ENCODE measurements around the gene PGAP1. TPM values are rescaled to one million over a fixed set of nuclear protein-coding genes. Genes with fewer than 3 reads are reported as not detected.

Gene PGAP1
- total RNA-seq, 1 experiment from 2014 or later, result 15.7 TPM

DNA sequence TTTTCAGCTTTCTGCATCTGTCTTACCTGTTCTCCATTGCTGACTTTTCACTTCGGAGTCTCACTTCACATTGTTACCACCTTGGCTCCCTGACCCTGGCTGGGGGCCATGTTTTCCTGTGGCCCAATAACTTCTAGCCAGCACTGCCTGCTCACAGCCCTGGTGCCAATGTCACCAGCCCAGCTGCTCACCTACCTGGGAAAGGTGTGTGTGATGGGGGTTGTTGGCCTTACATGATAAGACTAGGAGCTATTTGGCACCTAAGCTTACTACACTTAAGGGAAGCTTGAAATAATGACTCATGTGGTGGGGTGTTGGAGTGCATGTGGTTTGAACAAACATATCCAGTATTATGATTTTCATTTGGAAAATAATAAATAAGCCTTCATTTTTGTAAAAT is 37.5 kb upstream of the PGAP1 start:
- DNase-seq (ENCODE audit: low read depth, low spot score), result no peak
- no peak for ATAC-seq
- intact Hi-C loops (cut with micrococcal nuclease; ENCODE audit: unreplicated experiment), result no loop called here
- H3K4me1 ChIP-seq (ENCODE audit: control insufficient read depth, insufficient read depth, low read length), result no peaks in the 10 kb centered on the region
- no peaks in the 10 kb centered on the region for H3K36me3 ChIP-seq (ENCODE audit: control insufficient read depth, insufficient read depth, low read length)
- TF ChIP-seq CTCF (IDR thresholded peaks at IDR 0.05), result no peak
- no peak for TF ChIP-seq POLR2AphosphoS5 (IDR thresholded peaks at IDR 0.05; ENCODE audit: low read depth, low read length)
- TF ChIP-seq TCF7L2 (IDR thresholded peaks at IDR 0.05; ENCODE audit: low read depth, low read length), result no peak
- TF ChIP-seq, protein P1, sequence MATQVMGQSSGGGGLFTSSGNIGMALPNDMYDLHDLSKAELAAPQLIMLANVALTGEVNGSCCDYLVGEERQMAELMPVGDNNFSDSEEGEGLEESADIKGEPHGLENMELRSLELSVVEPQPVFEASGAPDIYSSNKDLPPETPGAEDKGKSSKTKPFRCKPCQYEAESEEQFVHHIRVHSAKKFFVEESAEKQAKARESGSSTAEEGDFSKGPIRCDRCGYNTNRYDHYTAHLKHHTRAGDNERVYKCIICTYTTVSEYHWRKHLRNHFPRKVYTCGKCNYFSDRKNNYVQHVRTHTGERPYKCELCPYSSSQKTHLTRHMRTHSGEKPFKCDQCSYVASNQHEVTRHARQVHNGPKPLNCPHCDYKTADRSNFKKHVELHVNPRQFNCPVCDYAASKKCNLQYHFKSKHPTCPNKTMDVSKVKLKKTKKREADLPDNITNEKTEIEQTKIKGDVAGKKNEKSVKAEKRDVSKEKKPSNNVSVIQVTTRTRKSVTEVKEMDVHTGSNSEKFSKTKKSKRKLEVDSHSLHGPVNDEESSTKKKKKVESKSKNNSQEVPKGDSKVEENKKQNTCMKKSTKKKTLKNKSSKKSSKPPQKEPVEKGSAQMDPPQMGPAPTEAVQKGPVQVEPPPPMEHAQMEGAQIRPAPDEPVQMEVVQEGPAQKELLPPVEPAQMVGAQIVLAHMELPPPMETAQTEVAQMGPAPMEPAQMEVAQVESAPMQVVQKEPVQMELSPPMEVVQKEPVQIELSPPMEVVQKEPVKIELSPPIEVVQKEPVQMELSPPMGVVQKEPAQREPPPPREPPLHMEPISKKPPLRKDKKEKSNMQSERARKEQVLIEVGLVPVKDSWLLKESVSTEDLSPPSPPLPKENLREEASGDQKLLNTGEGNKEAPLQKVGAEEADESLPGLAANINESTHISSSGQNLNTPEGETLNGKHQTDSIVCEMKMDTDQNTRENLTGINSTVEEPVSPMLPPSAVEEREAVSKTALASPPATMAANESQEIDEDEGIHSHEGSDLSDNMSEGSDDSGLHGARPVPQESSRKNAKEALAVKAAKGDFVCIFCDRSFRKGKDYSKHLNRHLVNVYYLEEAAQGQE (IDR thresholded peaks at IDR 0.05; ENCODE audit: insufficient read depth in 1 of 2, low read depth in 2 of 2, low read length in 1 of 2), result no peak
- no peak for TF ChIP-seq SIN3A (IDR thresholded peaks at IDR 0.05; ENCODE audit: borderline replicate concordance, insufficient read depth, low read depth, low read length)
- H3K27ac ChIP-seq (ENCODE audit: low read length), result no peak overlapping the region
- no TSS peak for BruUV-seq (replicated peaks)
- ChIA-PET CTCF (no interaction called here), POLR2A (no interaction called here)
- H3K27me3 ChIP-seq (ENCODE audit: control insufficient read depth, insufficient read depth, low read length), result no peaks in the 10 kb centered on the region
- no peak overlapping the region for H3K4me3 ChIP-seq (ENCODE audit: low read depth in 2 of 2, low read length in 2 of 2)
- no peaks in the 10 kb centered on the region for H3K9me3 ChIP-seq (ENCODE audit: control insufficient read depth, insufficient read depth, low read depth, low read length)
- in situ Hi-C loops (cut with HindIII; ENCODE audit: low pct_unique_long_range_greater_than_20kb, low sequenced_read_pairs), result no loop called here

GRCh38 chr2:196963043-196963442 is 36.5 kb upstream of the PGAP1 start:
- Histone ChIP-seq H3K36me3 (ENCODE audit: control insufficient read depth, insufficient read depth, low read length) (no peaks in the 10 kb centered on the region), H3K27me3 (ENCODE audit: control insufficient read depth, insufficient read depth, low read length) (no peaks in the 10 kb centered on the region), H3K4me1 (ENCODE audit: control insufficient read depth, insufficient read depth, low read length) (no peaks in the 10 kb centered on the region), H3K27ac (ENCODE audit: low read length) (no peak overlapping the region), H3K9me3 (ENCODE audit: control insufficient read depth, insufficient read depth, low read depth, low read length) (no peaks in the 10 kb centered on the region), H3K4me3 (ENCODE audit: low read depth in 2 of 2, low read length in 2 of 2) (no peak overlapping the region)
- no peak for ATAC-seq
- no TSS peak for BruUV-seq (replicated peaks)
- TF ChIP-seq TCF7L2 (IDR thresholded peaks at IDR 0.05; ENCODE audit: low read depth, low read length) (no peak), CTCF (IDR thresholded peaks at IDR 0.05) (no peak), SIN3A (IDR thresholded peaks at IDR 0.05; ENCODE audit: borderline replicate concordance, insufficient read depth, low read depth, low read length) (no peak), POLR2AphosphoS5 (IDR thresholded peaks at IDR 0.05; ENCODE audit: low read depth, low read length) (no peak)
- TF ChIP-seq, protein P1 (IDR thresholded peaks at IDR 0.05; ENCODE audit: insufficient read depth in 1 of 2, low read depth in 2 of 2, low read length in 1 of 2), result no peak
- POLR2A ChIA-PET, result no interaction called here
- CTCF ChIA-PET, result no interaction called here
- in situ Hi-C loops (cut with HindIII; ENCODE audit: low pct_unique_long_range_greater_than_20kb, low sequenced_read_pairs), result no loop called here
- intact Hi-C loops (cut with micrococcal nuclease; ENCODE audit: unreplicated experiment), result no loop called here
- DNase-seq (ENCODE audit: low read depth, low spot score), result no peak
